Measurements from ENCODE around the gene SHC3.

DNA sequence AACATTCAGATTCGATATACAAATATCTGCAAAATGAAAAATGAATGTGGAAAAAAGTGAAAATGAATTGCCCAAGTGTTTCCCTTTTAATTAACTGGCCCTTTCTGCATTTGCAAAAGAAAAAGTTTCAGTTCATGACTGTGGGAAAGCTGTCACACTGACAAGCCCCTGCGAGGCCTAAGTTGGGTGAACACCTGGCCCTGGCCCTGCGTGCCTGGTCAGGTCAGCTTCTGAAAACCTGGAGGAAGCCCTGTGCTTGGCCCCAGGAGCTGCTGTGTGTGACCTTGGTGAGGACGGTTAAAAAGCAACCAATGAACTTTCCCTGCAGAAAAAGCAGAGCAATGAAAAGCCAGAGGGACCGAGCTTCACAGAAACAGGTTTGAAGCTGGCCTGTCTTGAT is 41.0 kb upstream of the SHC3 start:
- no peak for TF ChIP-seq EGR1 (IDR thresholded peaks at IDR 0.05)
- TF ChIP-seq TAF1 (IDR thresholded peaks at IDR 0.05; ENCODE audit: low read depth): no peak
- TF ChIP-seq USF1 (IDR thresholded peaks at IDR 0.05): no peak
- no peak for TF ChIP-seq CEBPB (IDR thresholded peaks at IDR 0.05)
- TF ChIP-seq, protein P1, sequence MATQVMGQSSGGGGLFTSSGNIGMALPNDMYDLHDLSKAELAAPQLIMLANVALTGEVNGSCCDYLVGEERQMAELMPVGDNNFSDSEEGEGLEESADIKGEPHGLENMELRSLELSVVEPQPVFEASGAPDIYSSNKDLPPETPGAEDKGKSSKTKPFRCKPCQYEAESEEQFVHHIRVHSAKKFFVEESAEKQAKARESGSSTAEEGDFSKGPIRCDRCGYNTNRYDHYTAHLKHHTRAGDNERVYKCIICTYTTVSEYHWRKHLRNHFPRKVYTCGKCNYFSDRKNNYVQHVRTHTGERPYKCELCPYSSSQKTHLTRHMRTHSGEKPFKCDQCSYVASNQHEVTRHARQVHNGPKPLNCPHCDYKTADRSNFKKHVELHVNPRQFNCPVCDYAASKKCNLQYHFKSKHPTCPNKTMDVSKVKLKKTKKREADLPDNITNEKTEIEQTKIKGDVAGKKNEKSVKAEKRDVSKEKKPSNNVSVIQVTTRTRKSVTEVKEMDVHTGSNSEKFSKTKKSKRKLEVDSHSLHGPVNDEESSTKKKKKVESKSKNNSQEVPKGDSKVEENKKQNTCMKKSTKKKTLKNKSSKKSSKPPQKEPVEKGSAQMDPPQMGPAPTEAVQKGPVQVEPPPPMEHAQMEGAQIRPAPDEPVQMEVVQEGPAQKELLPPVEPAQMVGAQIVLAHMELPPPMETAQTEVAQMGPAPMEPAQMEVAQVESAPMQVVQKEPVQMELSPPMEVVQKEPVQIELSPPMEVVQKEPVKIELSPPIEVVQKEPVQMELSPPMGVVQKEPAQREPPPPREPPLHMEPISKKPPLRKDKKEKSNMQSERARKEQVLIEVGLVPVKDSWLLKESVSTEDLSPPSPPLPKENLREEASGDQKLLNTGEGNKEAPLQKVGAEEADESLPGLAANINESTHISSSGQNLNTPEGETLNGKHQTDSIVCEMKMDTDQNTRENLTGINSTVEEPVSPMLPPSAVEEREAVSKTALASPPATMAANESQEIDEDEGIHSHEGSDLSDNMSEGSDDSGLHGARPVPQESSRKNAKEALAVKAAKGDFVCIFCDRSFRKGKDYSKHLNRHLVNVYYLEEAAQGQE (IDR thresholded peaks at IDR 0.05; ENCODE audit: low read depth): no peak
- TF ChIP-seq FOXM1 (IDR thresholded peaks at IDR 0.05; ENCODE audit: borderline replicate concordance, low read depth): no peak
- TF ChIP-seq, protein P2, sequence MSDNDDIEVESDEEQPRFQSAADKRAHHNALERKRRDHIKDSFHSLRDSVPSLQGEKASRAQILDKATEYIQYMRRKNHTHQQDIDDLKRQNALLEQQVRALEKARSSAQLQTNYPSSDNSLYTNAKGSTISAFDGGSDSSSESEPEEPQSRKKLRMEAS (IDR thresholded peaks at IDR 0.05): no peak
- TF ChIP-seq ZBTB7A (IDR thresholded peaks at IDR 0.05; ENCODE audit: low read depth): no peak
- TF ChIP-seq TEAD4 (IDR thresholded peaks at IDR 0.05): no peak

Measured in Ishikawa (cell line).